Measurements from ENCODE around the gene EPRS1. TPM values are rescaled to one million over a fixed set of nuclear protein-coding genes. Genes with fewer than 3 reads are reported as not detected.

Gene EPRS1
- total RNA-seq, 1 experiment from 2014 or later = 140 TPM

GRCh38 chr1:220089650-220090556, 43.6 kb upstream of the EPRS1 start, which contains the start of gene BPNT1:
Gene BPNT1, minus strand, starts transcription at chr1:220089788. Its CDS starts 9,942 bp downstream, at chr1:220079846.
- ChIA-PET CTCF (interaction anchor here (0.6 to 1.9 kb wide), 17 partner anchors 10 to 1966 kb away, joined by 3 to 11 read pairs (median 3); partner anchors contain the start of gene EPRS1), POLR2A (interaction anchor here (0.6 kb wide), 2 partner anchors 43 to 327 kb away, joined by 3 read pairs; no protein-coding TSS in a partner anchor)
- H3K27me3 Mint-ChIP-seq (ENCODE audit: low read depth) = no peaks in the 10 kb centered on the region
- H3K9me3 Mint-ChIP-seq = no peaks in the 10 kb centered on the region
- H3K36me3 Mint-ChIP-seq = no peaks in the 10 kb centered on the region
- DNase-seq (ENCODE audit: low spot score) (peak; percentile 98), ATAC-seq (peak; percentile 56)
- H3K4me3 Mint-ChIP-seq = peak within 1 kb of the TSS; percentile 87
- 0 out of 2 replicates have a peak, but pooled peaks cover 2% of the 10 kb centered on the region for H3K4me1 Mint-ChIP-seq
- 0 out of 2 replicates have a peak within 1 kb of the TSS, but pooled peaks have one; percentile 3 for H3K27ac Mint-ChIP-seq
- TF ChIP-seq ATF1 (CRISPR knock-in tag; IDR thresholded peaks at IDR 0.05) = no peak
- TF ChIP-seq TEAD4 (CRISPR knock-in tag; IDR thresholded peaks at IDR 0.05) = no peak
- TF ChIP-seq JUN (CRISPR knock-in tag; IDR thresholded peaks at IDR 0.05) = no peak
- TF ChIP-seq NR1H2 (CRISPR knock-in tag; IDR thresholded peaks at IDR 0.05) = no peak
- TF ChIP-seq CREB1 (CRISPR knock-in tag; IDR thresholded peaks at IDR 0.05) = no peak
- no peak for TF ChIP-seq MXD4 (CRISPR knock-in tag; IDR thresholded peaks at IDR 0.05; ENCODE audit: borderline replicate concordance)
- TF ChIP-seq GTF2I (CRISPR knock-in tag; conservative IDR thresholded peaks at IDR 0.05) = no peak
- no peak; the same call in 1 of the 2 replicates for TF ChIP-seq TEAD1 (CRISPR knock-in tag; IDR thresholded peaks at IDR 0.05)
- no peak for TF ChIP-seq ZNF317 (CRISPR knock-in tag; IDR thresholded peaks at IDR 0.05; ENCODE audit: borderline replicate concordance, low read depth)
- no peak for TF ChIP-seq ZNF138 (CRISPR knock-in tag; conservative IDR thresholded peaks at IDR 0.05)
- no peak for TF ChIP-seq ZMAT4 (CRISPR knock-in tag; IDR thresholded peaks at IDR 0.05)
- TF ChIP-seq ZNF532 (CRISPR knock-in tag; IDR thresholded peaks at IDR 0.05; ENCODE audit: borderline replicate concordance) = 0 out of 2 replicates have a peak, but pooled peaks have one; percentile 12
- no peak for TF ChIP-seq ATF2 (CRISPR knock-in tag; IDR thresholded peaks at IDR 0.05; ENCODE audit: borderline replicate concordance, low read depth)
- TF ChIP-seq HMGA2 (CRISPR knock-in tag; IDR thresholded peaks at IDR 0.05) = no peak
- TF ChIP-seq GABPB1 (CRISPR knock-in tag; IDR thresholded peaks at IDR 0.05) = 0 out of 2 replicates have a peak, but pooled peaks have one; percentile 27
- TF ChIP-seq PREB (CRISPR knock-in tag; IDR thresholded peaks at IDR 0.05; ENCODE audit: borderline replicate concordance) = no peak
- no peak for TF ChIP-seq ZNF396 (CRISPR knock-in tag; IDR thresholded peaks at IDR 0.05; ENCODE audit: borderline replicate concordance)
- no peak for TF ChIP-seq IRF2 (CRISPR knock-in tag; IDR thresholded peaks at IDR 0.05; ENCODE audit: borderline replicate concordance, low read depth)
- no peak for TF ChIP-seq ETV6 (CRISPR knock-in tag; IDR thresholded peaks at IDR 0.05)
- TF ChIP-seq USF1 (CRISPR knock-in tag; IDR thresholded peaks at IDR 0.05) = peak; percentile 66; the same call in 1 of the 2 replicates
- peak; percentile 99 for TF ChIP-seq PRDM15 (CRISPR knock-in tag; IDR thresholded peaks at IDR 0.05)
- TF ChIP-seq SOX15 (CRISPR knock-in tag; IDR thresholded peaks at IDR 0.05) = no peak
- TF ChIP-seq SP1 (CRISPR knock-in tag; conservative IDR thresholded peaks at IDR 0.05) = peak; percentile 84
- TF ChIP-seq FOXP1 (CRISPR knock-in tag; IDR thresholded peaks at IDR 0.05; ENCODE audit: borderline replicate concordance) = no peak
